HG03469 (cell line): ENCODE results near the gene INSM1.

Experiments used
- ATAC-seq: cut with Tn5 transposase; IDR thresholded peaks from one replicate; pipeline ENCODE4 v1.9.1; 2021; ENCODE audit warnings: mild to moderate bottlenecking, moderate library complexity, moderate number of reproducible peaks; ENCODE audit not compliant: unreplicated experiment

Gene INSM1

GRCh38 chr20:20360464-20360863, 7.4 kb upstream of the INSM1 start:
- no peak for ATAC-seq

- no peak for ATAC-seq
Measured at GRCh38 chr20:20362774-20363433, 5.0 kb upstream of the INSM1 start.

GRCh38 chr20:20363434-20363798, 4.5 kb upstream of the INSM1 start:
- no peak for ATAC-seq

- ATAC-seq, result no peak
Measured at GRCh38 chr20:20363799-20364592, 3.9 kb upstream of the INSM1 start.

GRCh38 chr20:20364593-20365479, 3.1 kb upstream of the INSM1 start:
- no peak for ATAC-seq

GRCh38 chr20:20365480-20366161, 2.3 kb upstream of the INSM1 start:
- ATAC-seq, result no peak

- ATAC-seq, result no peak
Measured at GRCh38 chr20:20366551-20366875, 1.4 kb upstream of the INSM1 start.

- ATAC-seq, result no peak
Measured at GRCh38 chr20:20366876-20367574, 879 bp upstream of the INSM1 start.

GRCh38 chr20:20368418-20369249, 730 bp downstream of the INSM1 start:
- no peak for ATAC-seq

GRCh38 chr20:20369250-20370093, 1.6 kb downstream of the INSM1 start:
- ATAC-seq, result no peak

- no peak for ATAC-seq
Measured at GRCh38 chr20:20370094-20370575, 2.2 kb downstream of the INSM1 start.

GRCh38 chr20:20371083-20371482, 3.2 kb downstream of the INSM1 start:
- no peak for ATAC-seq

GRCh38 chr20:20371681-20372080, 3.8 kb downstream of the INSM1 start:
- no peak for ATAC-seq

- ATAC-seq, result no peak
Measured at GRCh38 chr20:20373091-20373571, 5.2 kb downstream of the INSM1 start.

GRCh38 chr20:20375862-20376261, 8.0 kb downstream of the INSM1 start:
- no peak for ATAC-seq

- no peak for ATAC-seq
Measured at GRCh38 chr20:20386192-20386591, 18.3 kb downstream of the INSM1 start.

- ATAC-seq, result no peak
Measured at GRCh38 chr20:20390393-20390792, 22.5 kb downstream of the INSM1 start.

GRCh38 chr20:20391115-20391514, 23.2 kb downstream of the INSM1 start:
- ATAC-seq, result no peak
